IMR-90 (cell line): ENCODE measurements around the gene DCTN2. TPM values are rescaled to one million over a fixed set of nuclear protein-coding genes. Genes with fewer than 3 reads are reported as not detected.

Source experiments
- ATAC-seq: fragments of 200-7000 bp; cut with Tn5 transposase; 2 replicates; pipeline ENCODE4 v1.9.1; 2020; ENCODE audit warnings: low read depth, mild to moderate bottlenecking, moderate library complexity
- BruUV-seq: library from RNA; stranded (reverse); fragments of 400-500 nt; replicated peaks from 2 replicates; lab custom pipeline; 2021; lab: Mats Ljungman, UMichigan
- CTCF ChIA-PET: fragments of 300-600 bp; formaldehyde crosslinking; extraction: SDS; loops from one replicate; lab custom pipeline; 2021; ENCODE audit warnings: antibody characterized with exemption; lab: Yijun Ruan, JAX
- POLR2A ChIA-PET: fragments of 300-600 bp; sonication (Branson Sonifier 250); formaldehyde crosslinking; loops from one replicate; lab custom pipeline; 2022; ENCODE audit warnings: antibody characterized with exemption; ENCODE audit not compliant: unreplicated experiment; lab: Charles Lee
- DNase-seq: peaks from one replicate; pipeline ENCODE4 v3.0.0; 2013
- H2AFZ ChIP-seq: replicated peaks from 2 replicates; pipeline ENCODE3; 2013; ENCODE audit warnings: low read length, mild to moderate bottlenecking; ENCODE audit not compliant: poor library complexity
- H2AK5ac ChIP-seq: 2 replicates; pipeline ENCODE4 v1.6.1; 2013; ENCODE audit warnings: low read depth, low read length, inconsistent platforms
- H2AK9ac ChIP-seq: replicated peaks from 2 replicates; pipeline ENCODE3; 2013; ENCODE audit warnings: mild to moderate bottlenecking, low read depth, low read length, moderate library complexity; ENCODE audit not compliant: poor library complexity
- H2BK120ac ChIP-seq: 2 replicates; pipeline ENCODE4 v1.6.1; 2013; ENCODE audit warnings: low read depth, low read length, inconsistent platforms
- H2BK15ac ChIP-seq: 3 replicates; pipeline ENCODE4 v1.6.1; 2013; ENCODE audit warnings: low read depth, low read length, inconsistent platforms
- H2BK20ac ChIP-seq: 2 replicates; pipeline ENCODE4 v1.6.1; 2013; ENCODE audit warnings: low read depth, mild to moderate bottlenecking, inconsistent platforms, low read length, moderate library complexity
- H2BK5ac ChIP-seq: 2 replicates; pipeline ENCODE4 v1.6.1; 2013; ENCODE audit warnings: mild to moderate bottlenecking, low read depth, low read length, inconsistent platforms; ENCODE audit not compliant: poor library complexity, severe bottlenecking
- H3K14ac ChIP-seq: replicated peaks from 2 replicates; pipeline ENCODE4 v1.6.1; 2013; ENCODE audit warnings: low read depth, low read length, inconsistent platforms
- H3K18ac ChIP-seq: 2 replicates; pipeline ENCODE4 v1.6.1; 2013; ENCODE audit warnings: low read depth, low read length, control low read depth
- H3K23ac ChIP-seq: 2 replicates; pipeline ENCODE4 v1.6.1; 2013; ENCODE audit warnings: low read depth, low read length, inconsistent platforms
- H3K27ac ChIP-seq: 2 replicates; pipeline ENCODE4 v1.5.1; 2013; ENCODE audit warnings: mild to moderate bottlenecking, control low read depth, low read length; ENCODE audit not compliant: insufficient read depth
- H3K27me3 ChIP-seq: 2 replicates; pipeline ENCODE4 v1.6.1; 2013; ENCODE audit warnings: low read length; ENCODE audit not compliant: control insufficient read depth, insufficient read depth
- H3K36me3 ChIP-seq: 2 replicates; pipeline ENCODE4 v1.6.1; 2013; ENCODE audit warnings: low read length, mixed read lengths; ENCODE audit not compliant: control insufficient read depth, insufficient read depth
- H3K4ac ChIP-seq: 2 replicates; pipeline ENCODE4 v1.6.1; 2013; ENCODE audit warnings: low read depth, low read length, inconsistent platforms
- H3K4me1 ChIP-seq: 2 replicates; pipeline ENCODE4 v1.6.1; 2013; ENCODE audit warnings: low read length, mixed read lengths; ENCODE audit not compliant: control insufficient read depth, insufficient read depth
- H3K4me2 ChIP-seq: 2 replicates; pipeline ENCODE4 v1.6.1; 2013; ENCODE audit warnings: low read depth, mild to moderate bottlenecking, control low read depth, low read length, moderate library complexity
- H3K4me3 ChIP-seq: 2 replicates; pipeline ENCODE4 v1.5.1; 2013; ENCODE audit warnings: low read depth, mild to moderate bottlenecking, control low read depth, low read length, moderate library complexity; ENCODE audit not compliant: insufficient read depth
- H3K56ac ChIP-seq: 2 replicates; pipeline ENCODE4 v1.6.1; 2013; ENCODE audit warnings: low read length, inconsistent platforms; ENCODE audit not compliant: insufficient read depth; ENCODE audit errors: extremely low read depth
- H3K79me1 ChIP-seq, 2 experiments: 2 replicates each; pipeline ENCODE4 v1.6.1; 2013; ENCODE audit warnings: low read length in 2 of 2, inconsistent platforms in 1 of 2, low read depth in 1 of 2
- H3K9ac ChIP-seq: 2 replicates; pipeline ENCODE4 v1.6.1; 2013; ENCODE audit warnings: low read depth, low read length, control low read depth
- H3K9me1 ChIP-seq: 2 replicates; pipeline ENCODE4 v1.6.1; 2013; ENCODE audit warnings: low read length, inconsistent platforms; ENCODE audit not compliant: insufficient read depth
- H3K9me3 ChIP-seq: 2 replicates; pipeline ENCODE4 v1.6.1; 2013; ENCODE audit warnings: low read length; ENCODE audit not compliant: control insufficient read depth, insufficient read depth
- H4K20me1 ChIP-seq: 2 replicates; pipeline ENCODE4 v1.6.1; 2013; ENCODE audit warnings: low read length, inconsistent platforms; ENCODE audit not compliant: insufficient read depth
- H4K5ac ChIP-seq: 2 replicates; pipeline ENCODE4 v1.6.1; 2013; ENCODE audit warnings: mild to moderate bottlenecking, low read depth, low read length, control low read depth
- H4K8ac ChIP-seq, 2 experiments: 2 replicates each; pipeline ENCODE4 v1.6.1; 2013; ENCODE audit warnings: low read depth in 2 of 2, low read length in 2 of 2, control low read depth in 1 of 2, inconsistent platforms in 1 of 2
- H4K91ac ChIP-seq: 2 replicates; pipeline ENCODE4 v1.6.1; 2013; ENCODE audit warnings: low read depth, low read length, inconsistent platforms; ENCODE audit not compliant: insufficient read depth
- BHLHE40 ChIP-seq: fragments of 150-350 bp; IDR thresholded peaks from 2 replicates; pipeline ENCODE4 v1.6.1; 2016; ENCODE audit warnings: mild to moderate bottlenecking, low read depth, low read length
- CEBPB ChIP-seq: IDR thresholded peaks from 2 replicates; pipeline ENCODE4 v1.6.1; 2012; ENCODE audit warnings: low read depth, low read length, improper control_type of control experiment
- MAFK ChIP-seq: IDR thresholded peaks from 2 replicates; pipeline ENCODE4 v1.6.1; 2012; ENCODE audit warnings: low read depth, low read length, improper control_type of control experiment
- MAZ ChIP-seq: IDR thresholded peaks from 2 replicates; pipeline ENCODE4 v1.6.1; 2012; ENCODE audit warnings: low read depth, mild to moderate bottlenecking, low read length, improper control_type of control experiment, moderate library complexity, borderline replicate concordance
- POLR2A ChIP-seq: IDR thresholded peaks from 2 replicates; pipeline ENCODE4 v1.6.1; 2012; ENCODE audit warnings: mild to moderate bottlenecking, low read depth, low read length
- RAD21 ChIP-seq: IDR thresholded peaks from 2 replicates; pipeline ENCODE4 v1.6.1; 2012; ENCODE audit warnings: low read length, improper control_type of control experiment
- WGBS, 2 experiments: methylation state at CpG; one replicate each; pipeline versions ENCODE4 v1.1.5 to v1.1.7; 2013; ENCODE audit warnings: missing lambda C conversion rate in 2 of 2; ENCODE audit not compliant: insufficient read length in 1 of 2; ENCODE audit errors: extremely low coverage in 2 of 2; 5-methylcytosine and 5-hydroxymethylcytosine counted together
- dilution Hi-C: fragments of 300-500 bp; cut with HindIII; formaldehyde crosslinking; loops from one replicate; pipeline ENCODE4 v1.14.3; 2018; ENCODE audit warnings: low sequenced_read_pairs; ENCODE audit not compliant: unreplicated experiment
- in situ Hi-C: fragments of 300-500 bp; cut with MboI; formaldehyde crosslinking; loops from 3 replicates; pipeline ENCODE4 v1.14.3; 2019; ENCODE audit warnings: low sequenced_read_pairs, inconsistent platforms, mixed read lengths
- intact Hi-C: fragments of 100-400 bp; cut with micrococcal nuclease; formaldehyde crosslinking; loops from 2 replicates; pipeline ENCODE4 v1.10.0; 2022
- polyA plus RNA-seq, 3 experiments: library from polyadenylated mRNA; depleted of rRNA; stranded (reverse); fragments of >200 nt; gene quantifications; 2 replicates each; pipeline ENCODE4 v1.2.3, GENCODE V29; 2012; ENCODE audit warnings: low replicate concordance in 1 of 3
- total RNA-seq: library from RNA; depleted of rRNA; stranded (reverse); fragments of >200 nt; gene quantifications from 2 replicates; pipeline ENCODE4 v1.2.3, GENCODE V29; 2012

Gene DCTN2
- total and polyA plus RNA-seq, 2 of the 4 experiments (the other 2 are of a cell fraction) = 125 to 130 TPM

DNA sequence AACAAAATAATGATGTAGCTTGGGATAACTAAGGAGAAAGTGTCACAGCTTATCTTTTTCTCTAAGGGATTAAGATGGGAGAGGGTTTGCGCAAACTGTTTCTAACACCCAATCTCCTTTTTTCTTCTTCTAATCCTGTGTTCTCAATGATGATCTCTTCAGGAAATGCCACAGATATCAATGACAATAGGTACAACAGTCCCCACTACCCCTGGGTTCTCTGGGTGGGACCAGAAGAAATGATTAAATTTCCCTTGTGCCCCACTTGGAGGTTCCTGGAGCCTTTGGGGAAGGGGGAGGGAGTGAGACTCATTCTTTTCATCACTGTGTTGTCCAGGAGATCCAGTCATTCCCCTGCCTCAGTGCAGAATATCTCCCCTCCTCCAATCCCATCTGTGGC, 35.4 kb upstream of the DCTN2 start:
- H3K4ac ChIP-seq = no peak overlapping the region
- ChIA-PET POLR2A (no interaction called here), CTCF (interaction anchor here (0.6 to 1.9 kb wide), 6 partner anchors 12 to 112 kb away, joined by 3 to 4 read pairs (median 3); partner anchors contain the start of genes ARHGEF25 and OS9)
- no peak overlapping the region for H3K4me3 ChIP-seq
- H2AK5ac ChIP-seq = no peak overlapping the region
- H4K20me1 ChIP-seq = no peaks in the 10 kb centered on the region
- H2BK120ac ChIP-seq = no peak overlapping the region
- H3K23ac ChIP-seq = no peak overlapping the region
- no peak overlapping the region for H2BK5ac ChIP-seq
- WGBS, 2 experiments = no CpG with 5 or more reads among the region's 1 CpG
- no peak overlapping the region for H3K27ac ChIP-seq
- no peak overlapping the region for H3K14ac ChIP-seq
- no TSS peak for BruUV-seq
- no peak overlapping the region for H3K56ac ChIP-seq
- no peak for ATAC-seq
- no peaks in the 10 kb centered on the region for H3K79me1 ChIP-seq
- DNase-seq = no peak
- H3K9me3 ChIP-seq = no peaks in the 10 kb centered on the region
- H3K9ac ChIP-seq = no peak overlapping the region
- TF ChIP-seq MAFK (no peak), CEBPB (no peak), MAZ (no peak), POLR2A (no peak), RAD21 (no peak), BHLHE40 (no peak)
- no peak overlapping the region for H2AK9ac ChIP-seq
- intact Hi-C loops = loop anchor here (2.0 to 5.0 kb wide), 2 partner anchors 110 to 155 kb away; partner anchors contain the start of gene AGAP2
- H3K36me3 ChIP-seq = no peaks in the 10 kb centered on the region
- no peak overlapping the region for H3K4me2 ChIP-seq
- H3K4me1 ChIP-seq = no peaks in the 10 kb centered on the region
- H3K27me3 ChIP-seq = peaks cover 34% of the 10 kb centered on the region
- H2BK15ac ChIP-seq = no peak overlapping the region
- no peak overlapping the region for H2AFZ ChIP-seq
- H3K9me1 ChIP-seq = no peaks in the 10 kb centered on the region
- H2BK20ac ChIP-seq = no peak overlapping the region
- H4K5ac ChIP-seq = no peak overlapping the region
- no peak overlapping the region for H4K91ac ChIP-seq
- H3K18ac ChIP-seq = no peak overlapping the region
- in situ Hi-C loops = loop anchor here (5.0 to 10.0 kb wide), 2 partner anchors 40 to 152 kb away; partner anchors contain the start of gene AGAP2
- no peak overlapping the region for H4K8ac ChIP-seq
- dilution Hi-C loops = no loop called here
